Activated naive CD8-positive, alpha-beta T cell treated with anti-CD3 and anti-CD28 coated beads, Interleukin-2, amount 10 ng/mL, durations not matched to agents 7 days and 5 days (primary cell): ENCODE results near the gene AFF2. TPM values are rescaled to one million over a fixed set of nuclear protein-coding genes. Genes with fewer than 3 reads are reported as not detected.

ENCODE experiments used
- ATAC-seq: fragments of 150-1000 bp; cut with Tn5 transposase; one replicate; pipeline ENCODE4 v1.10.0; 2021; ENCODE audit warnings: low read depth, moderate library complexity
- POLR2A ChIA-PET: fragments of 350-600 bp; sonication (Branson Sonifier 250); formaldehyde crosslinking; loops from one replicate; lab custom pipeline; 2021; ENCODE audit warnings: antibody characterized with exemption; lab: Charles Lee
- DNase-seq: peaks from one replicate; pipeline ENCODE4 v3.0.0; 2021
- H3K27ac Mint-ChIP-seq: one replicate; pipeline ENCODE4 v1.8.0; 2022; ENCODE audit warnings: mild to moderate bottlenecking, mixed read lengths
- H3K27me3 Mint-ChIP-seq: one replicate; pipeline ENCODE4 v1.8.0; 2022; ENCODE audit warnings: mild to moderate bottlenecking, moderate library complexity, mixed read lengths
- H3K36me3 Mint-ChIP-seq: one replicate; pipeline ENCODE4 v1.8.0; 2021; ENCODE audit warnings: mild to moderate bottlenecking, mixed read lengths
- H3K4me1 Mint-ChIP-seq: one replicate; pipeline ENCODE4 v1.8.0; 2021; ENCODE audit warnings: mixed read lengths
- H3K4me3 Mint-ChIP-seq: one replicate; pipeline ENCODE4 v1.8.0; 2022; ENCODE audit warnings: mild to moderate bottlenecking, moderate library complexity, mixed read lengths
- H3K9me3 Mint-ChIP-seq: one replicate; pipeline ENCODE4 v1.8.0; 2021; ENCODE audit warnings: mixed read lengths
- total RNA-seq, 2 experiments: library from RNA; stranded (reverse); gene quantifications; one replicate each; pipeline ENCODE4 v1.2.3, GENCODE V29; 2021

AFF2 gene
- total RNA-seq, 2 experiments from 2014 or later, result 0.42 to 0.68 TPM

DNA sequence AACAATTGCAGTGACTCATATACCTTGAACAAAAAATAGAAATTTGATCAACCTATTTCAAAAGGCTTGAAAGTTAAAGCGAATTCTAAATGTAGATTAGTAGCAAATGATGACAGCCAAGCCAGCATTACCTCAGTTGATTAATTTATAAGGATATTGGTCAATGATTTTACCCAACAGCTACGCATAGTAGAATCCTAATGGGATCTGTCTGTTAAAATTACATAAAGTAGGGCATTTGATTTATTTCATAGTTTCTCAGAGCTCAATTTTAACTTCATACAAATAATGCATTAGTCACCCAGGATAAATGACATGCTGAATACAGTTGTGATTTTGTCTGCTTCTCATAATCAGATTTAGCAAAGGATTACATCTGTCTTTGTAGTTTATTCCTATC, 12.0 kb downstream of the AFF2 start:
- POLR2A ChIA-PET, result no interaction called here
- Mint-ChIP-seq H3K36me3 (no peaks in the 10 kb centered on the region), H3K9me3 (no peaks in the 10 kb centered on the region), H3K4me1 (no peaks in the 10 kb centered on the region), H3K27me3 (no peaks in the 10 kb centered on the region), H3K27ac (no peak overlapping the region), H3K4me3 (no peak overlapping the region)
- ATAC-seq, result no peak
- no peak for DNase-seq

DNA sequence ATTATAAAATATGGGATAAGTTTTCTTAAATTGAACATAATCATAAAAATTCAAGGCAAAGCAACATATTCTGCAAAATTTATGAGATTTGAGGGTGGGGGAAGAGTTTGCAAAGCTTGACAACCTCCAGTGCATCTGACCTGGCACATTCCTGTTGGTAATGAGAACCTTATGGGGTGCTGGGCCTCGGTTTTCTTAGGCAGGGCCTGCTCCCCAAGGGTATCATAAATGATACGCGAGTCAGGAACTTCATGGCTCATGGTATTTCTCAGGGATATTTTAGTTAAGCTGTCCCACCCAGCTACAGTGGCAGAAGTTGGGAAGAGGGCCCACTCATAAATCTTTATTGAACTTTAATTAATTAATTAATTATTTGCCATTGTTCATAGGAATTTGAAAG, 13.2 kb downstream of the AFF2 start:
- H3K27ac Mint-ChIP-seq, result no peak overlapping the region

DNA sequence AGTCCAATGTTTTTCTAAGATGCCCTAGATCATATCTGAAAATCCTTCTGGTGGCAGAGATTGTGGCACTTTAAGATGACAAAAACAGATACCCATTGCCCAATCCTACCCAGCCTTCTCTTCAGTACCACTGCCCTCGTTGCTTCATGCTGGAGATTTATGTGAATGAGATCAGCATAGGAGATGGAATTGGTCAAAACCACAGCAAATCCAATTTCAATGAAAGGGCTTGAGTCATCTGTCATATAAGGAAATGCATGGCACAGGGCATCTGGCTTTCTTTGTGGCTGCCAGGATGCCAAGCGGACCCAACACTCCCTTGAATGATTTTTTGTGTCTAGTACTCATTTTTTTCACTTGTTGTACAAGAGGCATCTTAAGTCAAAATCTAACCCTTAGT, 16.8 kb downstream of the AFF2 start:
- no peak overlapping the region for H3K27ac Mint-ChIP-seq
- H3K9me3 Mint-ChIP-seq, result no peaks in the 10 kb centered on the region
- no peak overlapping the region for H3K4me3 Mint-ChIP-seq
- DNase-seq (no peak), ATAC-seq (no peak)
- POLR2A ChIA-PET, result no interaction called here
- H3K36me3 Mint-ChIP-seq, result no peaks in the 10 kb centered on the region
- no peaks in the 10 kb centered on the region for H3K4me1 Mint-ChIP-seq
- no peaks in the 10 kb centered on the region for H3K27me3 Mint-ChIP-seq

More for the DNA sequence above, 13.2 kb downstream of the AFF2 start:
- DNase-seq, result no peak
- no peaks in the 10 kb centered on the region for H3K36me3 Mint-ChIP-seq
- H3K9me3 Mint-ChIP-seq, result no peaks in the 10 kb centered on the region
- no peaks in the 10 kb centered on the region for H3K4me1 Mint-ChIP-seq
- POLR2A ChIA-PET, result no interaction called here
- no peak overlapping the region for H3K4me3 Mint-ChIP-seq
- H3K27me3 Mint-ChIP-seq, result no peaks in the 10 kb centered on the region
- no peak for ATAC-seq

DNA sequence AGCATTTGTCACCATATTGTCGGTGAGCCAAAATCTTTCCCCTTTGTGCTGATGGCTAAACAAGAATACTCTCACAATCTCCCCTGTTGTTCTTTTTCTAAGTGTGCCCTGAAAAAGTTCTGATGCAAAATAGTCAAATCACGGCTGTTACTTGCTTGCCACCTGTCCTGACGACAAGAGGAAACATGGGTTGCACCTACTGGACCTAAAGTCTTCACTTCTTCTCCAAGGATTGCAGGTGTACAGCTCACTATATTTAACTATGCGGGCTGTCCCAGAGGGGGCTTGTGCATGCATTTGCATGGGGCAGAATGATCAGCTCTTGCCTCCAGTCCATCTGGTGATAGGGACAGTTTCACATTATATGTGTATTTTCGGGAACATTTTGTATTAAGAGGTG, 21.6 kb downstream of the AFF2 start:
- H3K4me3 Mint-ChIP-seq, result no peak overlapping the region
- no peaks in the 10 kb centered on the region for H3K9me3 Mint-ChIP-seq
- no peak overlapping the region for H3K27ac Mint-ChIP-seq
- ATAC-seq (no peak), DNase-seq (no peak)
- no peaks in the 10 kb centered on the region for H3K36me3 Mint-ChIP-seq
- POLR2A ChIA-PET, result no interaction called here
- H3K27me3 Mint-ChIP-seq, result no peaks in the 10 kb centered on the region
- no peaks in the 10 kb centered on the region for H3K4me1 Mint-ChIP-seq

DNA sequence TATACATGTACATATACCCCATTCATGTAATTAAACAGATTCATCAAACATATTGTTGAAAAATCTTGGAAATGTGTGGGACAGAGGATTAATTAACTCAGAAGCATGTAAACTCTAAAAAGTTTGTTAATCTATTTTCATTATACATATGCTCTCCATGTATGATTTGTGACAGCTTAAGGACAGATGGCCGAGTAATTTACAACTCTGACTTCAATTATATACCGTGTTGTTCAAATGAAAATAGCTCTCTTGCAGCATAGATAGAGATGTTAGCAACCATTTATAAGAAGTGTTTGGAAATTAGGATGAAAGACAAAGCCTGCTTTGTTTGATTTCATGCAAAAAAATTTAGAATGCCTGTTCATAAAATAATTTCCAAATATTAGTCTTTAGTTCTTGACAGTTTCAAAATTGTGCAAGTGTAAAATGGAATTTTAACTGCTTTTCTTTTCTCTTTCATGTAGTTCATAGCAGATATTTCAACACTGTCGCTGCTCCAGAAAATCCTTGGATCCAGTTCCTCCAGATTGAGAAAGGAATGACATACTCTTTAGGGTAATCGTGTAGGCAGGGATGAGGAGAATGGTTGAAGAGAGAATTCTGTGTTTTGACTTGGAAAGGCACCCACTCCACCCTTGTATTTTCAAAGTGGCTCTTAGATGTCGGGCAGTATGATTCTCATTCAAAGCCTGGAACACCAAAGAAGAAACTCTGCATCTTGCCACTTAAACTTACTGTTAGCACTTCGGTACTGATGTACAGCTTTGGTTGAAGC, 23.1 kb downstream of the AFF2 start:
- Mint-ChIP-seq H3K4me1 (peaks cover 3% of the 10 kb centered on the region), H3K4me3 (no peak overlapping the region), H3K9me3 (no peaks in the 10 kb centered on the region), H3K27ac (no peak overlapping the region), H3K36me3 (no peaks in the 10 kb centered on the region), H3K27me3 (no peaks in the 10 kb centered on the region)
- POLR2A ChIA-PET, result no interaction called here
- ATAC-seq (no peak), DNase-seq (no peak)

DNA sequence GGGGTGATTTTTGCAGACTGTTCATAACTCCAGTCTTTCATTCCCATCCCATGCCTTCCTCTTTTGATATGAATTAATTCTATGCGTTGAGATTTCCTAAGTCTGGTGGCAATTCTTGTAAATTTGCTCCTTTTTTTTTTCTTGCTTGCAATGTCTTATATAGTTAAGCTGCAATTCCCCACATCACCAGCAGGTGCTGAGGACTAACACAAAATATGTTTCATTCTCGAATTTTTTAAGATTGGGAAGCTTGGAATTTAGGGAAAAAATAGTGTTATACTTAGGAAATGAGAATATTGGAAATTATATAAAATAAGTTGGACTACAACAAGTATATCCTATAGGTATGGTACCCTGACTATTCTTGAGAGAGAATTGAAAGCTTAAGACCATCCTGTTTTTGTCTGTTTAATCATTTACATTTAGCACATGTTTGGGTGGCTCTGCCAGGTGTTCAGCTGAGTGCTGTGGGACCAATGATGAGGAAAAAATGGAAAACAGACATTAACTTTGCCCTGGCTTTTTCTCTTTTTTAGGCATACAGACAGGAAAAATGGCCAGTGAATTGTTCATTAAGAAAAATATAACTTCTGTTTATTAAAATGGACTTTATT, 30.2 kb downstream of the AFF2 start:
- Mint-ChIP-seq H3K4me1 (peaks cover 3% of the 10 kb centered on the region), H3K4me3 (no peak overlapping the region), H3K9me3 (no peaks in the 10 kb centered on the region), H3K36me3 (no peaks in the 10 kb centered on the region), H3K27ac (no peak overlapping the region), H3K27me3 (no peaks in the 10 kb centered on the region)
- POLR2A ChIA-PET, result no interaction called here
- ATAC-seq (no peak), DNase-seq (no peak)

DNA sequence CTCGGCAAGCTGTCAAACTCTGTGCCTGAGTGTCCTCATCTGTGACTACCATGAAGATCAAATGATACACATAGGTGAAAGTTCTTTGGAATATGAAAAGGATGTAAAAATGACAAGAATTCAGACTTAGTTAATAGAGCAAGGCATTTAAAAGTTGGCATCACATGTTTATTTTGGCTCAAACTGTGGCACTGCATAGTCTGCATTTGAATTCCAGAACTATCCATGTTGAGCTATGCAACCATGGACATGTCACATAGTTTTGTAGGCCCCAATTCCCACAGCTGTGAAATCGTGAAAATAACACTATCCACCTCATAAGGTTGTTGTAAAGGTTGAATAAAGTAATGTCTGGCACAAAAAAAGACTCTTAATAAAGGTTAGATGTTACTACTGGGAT, 33.9 kb downstream of the AFF2 start:
- H3K4me1 Mint-ChIP-seq, result no peaks in the 10 kb centered on the region
- no peak for ATAC-seq
- H3K36me3 Mint-ChIP-seq, result no peaks in the 10 kb centered on the region
- no peaks in the 10 kb centered on the region for H3K9me3 Mint-ChIP-seq
- no peak for DNase-seq
- no peak overlapping the region for H3K4me3 Mint-ChIP-seq
- no peaks in the 10 kb centered on the region for H3K27me3 Mint-ChIP-seq
- POLR2A ChIA-PET, result no interaction called here
- no peak overlapping the region for H3K27ac Mint-ChIP-seq

DNA sequence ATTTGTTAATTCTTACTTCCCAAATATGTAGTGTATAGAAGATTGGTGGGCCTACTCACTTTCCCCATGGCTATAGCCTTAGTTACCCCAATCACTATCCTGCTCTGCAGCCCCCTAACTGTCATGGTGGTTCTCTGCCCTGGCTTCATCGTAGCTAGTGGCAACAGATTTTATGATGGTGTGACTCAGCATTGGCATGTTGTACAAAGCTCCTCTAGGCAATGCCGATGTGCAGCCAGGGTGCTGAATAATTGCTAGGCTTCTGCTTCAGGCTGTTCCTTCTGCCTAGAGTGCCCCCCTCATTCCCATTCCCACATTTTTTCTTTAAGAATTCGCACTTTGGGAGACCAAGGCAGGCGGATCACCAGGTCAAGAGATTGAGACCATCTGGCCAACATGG, 35.2 kb downstream of the AFF2 start:
- Mint-ChIP-seq H3K27me3 (no peaks in the 10 kb centered on the region), H3K4me1 (no peaks in the 10 kb centered on the region), H3K4me3 (no peak overlapping the region), H3K9me3 (no peaks in the 10 kb centered on the region), H3K36me3 (no peaks in the 10 kb centered on the region), H3K27ac (no peak overlapping the region)
- DNase-seq, result no peak
- POLR2A ChIA-PET, result no interaction called here
- no peak for ATAC-seq

DNA sequence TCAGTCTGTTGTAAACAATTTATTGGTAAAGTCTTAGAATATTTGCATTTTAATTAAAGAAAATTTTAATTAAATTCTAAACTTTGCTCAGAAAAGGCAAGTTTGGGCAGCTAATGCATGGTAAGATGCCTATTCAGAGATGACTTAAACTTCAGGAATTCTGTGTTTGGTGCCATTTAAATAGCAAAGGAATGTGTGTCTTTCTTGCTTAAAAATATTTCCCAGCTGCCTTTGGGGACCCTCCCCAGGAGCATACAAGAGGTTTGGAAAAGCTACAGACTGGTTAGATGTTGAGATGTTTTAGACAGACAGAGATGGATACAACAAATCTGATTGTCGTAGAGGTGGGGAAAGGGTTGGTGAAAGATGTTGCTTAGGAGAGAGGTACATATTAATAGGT, 36.5 kb downstream of the AFF2 start:
- Mint-ChIP-seq H3K4me3 (no peak overlapping the region), H3K9me3 (no peaks in the 10 kb centered on the region), H3K36me3 (no peaks in the 10 kb centered on the region), H3K4me1 (no peaks in the 10 kb centered on the region), H3K27me3 (no peaks in the 10 kb centered on the region), H3K27ac (no peak overlapping the region)
- DNase-seq, result no peak
- POLR2A ChIA-PET, result no interaction called here
- no peak for ATAC-seq

DNA sequence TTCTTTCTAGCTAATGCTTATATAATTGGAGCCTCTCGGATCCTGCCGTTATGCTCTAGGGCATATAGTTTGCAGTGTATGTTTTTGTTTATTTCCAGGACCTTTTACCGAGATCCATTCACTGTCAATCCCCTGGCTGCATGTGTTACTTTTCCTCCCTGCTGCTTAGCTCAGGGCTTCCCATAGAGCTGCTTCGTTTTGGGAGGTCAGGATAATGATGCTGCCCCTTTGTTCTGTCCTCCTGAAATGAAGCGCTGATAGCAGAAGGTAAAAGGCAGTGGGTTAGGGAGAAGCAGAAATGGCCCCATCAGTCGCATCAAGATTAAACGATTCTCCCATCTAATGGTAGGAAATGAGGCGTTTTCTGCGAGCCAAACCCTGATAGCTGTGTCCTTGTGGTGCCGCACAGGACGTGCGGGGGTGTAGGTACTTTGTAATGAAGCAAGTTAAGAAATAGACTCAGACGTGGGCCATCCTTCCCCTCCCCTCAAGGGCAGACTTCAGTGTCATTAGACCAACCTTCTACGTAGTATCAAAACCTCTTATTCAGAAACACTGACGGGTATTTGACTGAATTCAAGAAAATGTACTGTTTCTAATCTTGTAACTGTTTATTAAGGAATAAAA, 37.3 kb downstream of the AFF2 start:
- Mint-ChIP-seq H3K27ac (no peak overlapping the region), H3K36me3 (no peaks in the 10 kb centered on the region), H3K9me3 (no peaks in the 10 kb centered on the region), H3K4me1 (no peaks in the 10 kb centered on the region), H3K27me3 (no peaks in the 10 kb centered on the region), H3K4me3 (no peak overlapping the region)
- POLR2A ChIA-PET, result no interaction called here
- DNase-seq (no peak), ATAC-seq (no peak)

DNA sequence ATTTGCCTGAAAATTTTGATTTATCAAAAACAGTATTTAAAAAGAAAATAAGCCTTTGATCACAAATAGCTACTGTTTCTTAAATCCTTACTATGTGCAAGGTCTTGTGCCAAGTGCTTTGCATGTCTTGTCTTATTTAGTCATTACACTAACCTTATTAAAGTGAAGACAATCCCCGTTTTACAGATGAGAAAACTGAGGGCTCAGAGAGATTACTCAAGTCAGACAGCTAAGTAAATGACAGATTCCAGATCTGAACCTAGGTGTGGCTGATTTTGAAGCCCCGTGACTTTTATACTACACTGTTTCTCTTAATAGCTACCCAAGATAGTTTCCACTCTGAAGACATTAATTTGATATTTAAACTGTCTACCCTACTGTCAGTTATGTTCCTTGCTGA, 38.2 kb downstream of the AFF2 start:
- ATAC-seq, result no peak
- no peaks in the 10 kb centered on the region for H3K27me3 Mint-ChIP-seq
- no peak overlapping the region for H3K4me3 Mint-ChIP-seq
- H3K4me1 Mint-ChIP-seq, result no peaks in the 10 kb centered on the region
- no peaks in the 10 kb centered on the region for H3K9me3 Mint-ChIP-seq
- H3K36me3 Mint-ChIP-seq, result no peaks in the 10 kb centered on the region
- no peak for DNase-seq
- POLR2A ChIA-PET, result no interaction called here
- no peak overlapping the region for H3K27ac Mint-ChIP-seq

DNA sequence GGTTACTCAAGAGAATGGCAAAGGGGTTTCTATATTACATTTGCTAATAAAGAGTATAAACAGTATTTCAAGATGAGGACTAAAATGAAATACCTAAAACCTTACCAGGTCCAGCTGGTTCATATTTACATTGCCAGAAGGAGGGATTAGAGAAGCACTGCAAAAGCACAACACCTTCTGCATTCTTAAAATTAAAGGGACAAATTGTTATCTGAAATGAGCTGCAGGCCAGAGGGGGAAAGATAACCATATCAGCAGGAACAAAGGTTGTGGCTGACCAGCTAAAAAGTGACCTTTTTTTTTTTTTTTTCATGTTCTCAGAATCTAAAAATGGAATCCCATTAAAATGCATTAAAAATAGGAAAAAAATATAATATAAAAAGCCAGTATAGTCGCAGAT, 39.7 kb downstream of the AFF2 start:
- H3K4me1 Mint-ChIP-seq, result no peaks in the 10 kb centered on the region
- H3K36me3 Mint-ChIP-seq, result no peaks in the 10 kb centered on the region
- no peak overlapping the region for H3K4me3 Mint-ChIP-seq

DNA sequence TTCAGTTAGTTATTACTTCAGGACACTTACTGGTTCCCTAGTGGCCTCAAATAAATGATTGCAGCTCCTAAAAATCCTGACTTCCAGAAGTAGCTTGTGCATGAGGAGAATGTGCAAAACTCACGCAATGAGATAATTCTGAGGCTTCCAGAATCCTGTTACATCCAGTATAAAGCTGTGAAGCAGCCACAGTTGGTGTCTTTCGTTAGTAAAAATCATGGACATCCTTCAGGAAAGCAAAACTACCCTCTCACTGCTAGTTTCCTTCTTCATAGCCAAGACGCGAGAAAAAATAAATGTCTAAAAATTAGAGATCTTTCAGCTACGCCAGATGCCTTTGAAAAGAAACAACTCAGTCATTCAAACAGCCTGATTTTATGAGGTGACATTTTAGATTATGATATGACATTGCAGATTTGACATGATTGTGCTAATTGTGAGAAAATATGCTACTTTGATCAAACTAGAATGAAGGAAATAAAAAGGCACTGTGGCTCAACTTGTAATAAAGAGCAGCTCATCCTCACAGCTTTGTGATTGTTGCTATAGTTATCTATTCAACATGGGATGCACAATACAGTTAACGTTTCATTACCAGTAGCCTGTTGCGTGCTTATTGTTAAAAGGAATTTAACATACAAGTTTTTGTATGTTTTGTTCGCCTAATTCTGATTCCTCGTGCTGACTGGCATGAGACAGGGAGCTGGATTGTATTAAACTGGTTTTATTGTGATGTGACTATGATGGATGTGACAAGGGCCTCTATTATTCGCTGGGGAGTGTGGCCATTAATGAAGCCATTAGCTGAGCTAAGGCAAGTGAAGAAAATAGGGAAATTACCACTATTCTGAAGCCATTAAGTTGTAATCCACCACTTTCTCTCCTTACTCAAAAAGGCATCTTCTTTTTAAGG, 40.5 kb downstream of the AFF2 start:
- no peaks in the 10 kb centered on the region for H3K9me3 Mint-ChIP-seq
- no peaks in the 10 kb centered on the region for H3K27me3 Mint-ChIP-seq
- no peak overlapping the region for H3K4me3 Mint-ChIP-seq
- H3K4me1 Mint-ChIP-seq, result no peaks in the 10 kb centered on the region
- POLR2A ChIA-PET, result no interaction called here
- H3K36me3 Mint-ChIP-seq, result no peaks in the 10 kb centered on the region
- ATAC-seq (no peak), DNase-seq (no peak)
- H3K27ac Mint-ChIP-seq, result no peak overlapping the region

More for the DNA sequence above, 39.7 kb downstream of the AFF2 start:
- no peak for ATAC-seq
- no peak for DNase-seq
- H3K27ac Mint-ChIP-seq, result no peak overlapping the region
- POLR2A ChIA-PET, result no interaction called here
- no peaks in the 10 kb centered on the region for H3K9me3 Mint-ChIP-seq
- H3K27me3 Mint-ChIP-seq, result no peaks in the 10 kb centered on the region
